Large intestine (tissue), 12 donors: ENCODE data around the gene RAB11FIP5. TPM values are rescaled to one million over a fixed set of nuclear protein-coding genes. Genes with fewer than 3 reads are reported as not detected.

ENCODE experiments used
- DNase-seq, 2 donors: peaks; one replicate each; pipeline versions ENCODE4 v3.0.0 to v3.0.0-alpha.2; 2013
- H3K27ac ChIP-seq: one replicate; pipeline ENCODE4 v1.5.1; 2013; ENCODE audit warnings: low read length
- H3K27me3 ChIP-seq: 2 replicates; pipeline ENCODE4 v1.6.1; 2013; ENCODE audit warnings: low read length; ENCODE audit not compliant: control insufficient read depth, insufficient read depth
- H3K36me3 ChIP-seq: 2 replicates; pipeline ENCODE4 v1.6.1; 2013; ENCODE audit warnings: low read length; ENCODE audit not compliant: control insufficient read depth, insufficient read depth
- H3K4me1 ChIP-seq: one replicate; pipeline ENCODE4 v1.6.1; 2013; ENCODE audit warnings: low read length; ENCODE audit not compliant: control insufficient read depth, insufficient read depth
- H3K4me3 ChIP-seq: one replicate; pipeline ENCODE4 v1.5.1; 2013; ENCODE audit warnings: low read length
- H3K9me3 ChIP-seq: one replicate; pipeline ENCODE4 v1.6.1; 2013; ENCODE audit warnings: mild to moderate bottlenecking, low read depth, low read length, moderate library complexity; ENCODE audit not compliant: control insufficient read depth
- WGBS: methylation state at CpG from one replicate; pipeline ENCODE4 v1.1.5; 2013; ENCODE audit warnings: low lambda C conversion rate; ENCODE audit not compliant: insufficient coverage; 5-methylcytosine and 5-hydroxymethylcytosine counted together
- long read RNA-seq, 11 donors: transcript quantifications; one replicate each; lab custom pipeline, GENCODE V29; 2026
- polyA plus RNA-seq: library from polyadenylated mRNA; unstranded; fragments of 120-200 nt; gene quantifications from one replicate; pipeline ENCODE4 v1.2.1, GENCODE V29; 2013

Gene RAB11FIP5
- 21.4 TPM for polyA plus RNA-seq
- long read RNA-seq, donor 1, full-length matches to known transcripts = 1 of 1 reads
- long read RNA-seq, donor 1, partial matches to known transcripts = 0 of 1 reads
- long read RNA-seq, donor 1, other reads (novel, unspliced or antisense) = 0 of 1 reads
- long read RNA-seq, donor 2, full-length matches to known transcripts = 1 of 1 reads
- long read RNA-seq, donor 2, partial matches to known transcripts = 0 of 1 reads
- long read RNA-seq, donor 2, other reads (novel, unspliced or antisense) = 0 of 1 reads
- long read RNA-seq, donor 3 = 0 reads
- long read RNA-seq, donor 4 = 0 reads
- long read RNA-seq, donor 5, partial matches to known transcripts = 0 of 1 reads
- long read RNA-seq, donor 5, other reads (novel, unspliced or antisense) = 0 of 1 reads
- long read RNA-seq, donor 6, full-length matches to known transcripts = 3 of 8 reads
- long read RNA-seq, donor 6, partial matches to known transcripts = 5 of 8 reads
- long read RNA-seq, donor 6, other reads (novel, unspliced or antisense) = 0 of 8 reads
- long read RNA-seq, donor 7, partial matches to known transcripts = 0 of 1 reads
- long read RNA-seq, donor 7, other reads (novel, unspliced or antisense) = 0 of 1 reads
- long read RNA-seq, donor 8, full-length matches to known transcripts = 2 of 2 reads
- long read RNA-seq, donor 8, partial matches to known transcripts = 0 of 2 reads
- long read RNA-seq, donor 8, other reads (novel, unspliced or antisense) = 0 of 2 reads
- long read RNA-seq, donor 9, full-length matches to known transcripts = 2 of 2 reads
- long read RNA-seq, donor 9, partial matches to known transcripts = 0 of 2 reads
- long read RNA-seq, donor 9, other reads (novel, unspliced or antisense) = 0 of 2 reads
- long read RNA-seq, donor 10, full-length matches to known transcripts = 1 of 1 reads
- long read RNA-seq, donor 10, partial matches to known transcripts = 0 of 1 reads
- long read RNA-seq, donor 10, other reads (novel, unspliced or antisense) = 0 of 1 reads
- long read RNA-seq, donor 11 = 0 reads

GRCh38 chr2:73112913-73113854 lies at the start of gene RAB11FIP5:
RAB11FIP5 (minus strand) TSS chr2:73112948; CDS start chr2:73112777, 171 bp downstream.
- no peaks in the 10 kb centered on the region for H3K27me3 ChIP-seq
- no peaks in the 10 kb centered on the region for H3K9me3 ChIP-seq
- peak; percentile 76 to 83 for DNase-seq
- peak within 1 kb of the TSS; percentile 90 for H3K27ac ChIP-seq
- H3K4me1 ChIP-seq = peaks cover 14% of the 10 kb centered on the region
- no peaks in the 10 kb centered on the region for H3K36me3 ChIP-seq
- 17% methylated on average over 2 of the region's 93 CpGs for WGBS
- H3K4me3 ChIP-seq = peak within 1 kb of the TSS; percentile 76

GRCh38 chr2:73156539-73157124 lies 43.9 kb upstream of the RAB11FIP5 start:
- H3K36me3 ChIP-seq = no peaks in the 10 kb centered on the region
- H3K4me1 ChIP-seq = no peaks in the 10 kb centered on the region
- H3K4me3 ChIP-seq = no peak overlapping the region
- peak; percentile 40 to 56 for DNase-seq
- 50% methylated on average over 3 of the region's 24 CpGs for WGBS
- no peak overlapping the region for H3K27ac ChIP-seq
- H3K9me3 ChIP-seq = no peaks in the 10 kb centered on the region
- H3K27me3 ChIP-seq = peaks cover 18% of the 10 kb centered on the region

- no peaks in the 10 kb centered on the region for H3K9me3 ChIP-seq
- no peaks in the 10 kb centered on the region for H3K27me3 ChIP-seq
- no CpG with 5 or more reads among the region's 2 CpGs for WGBS
- no peak overlapping the region for H3K4me3 ChIP-seq
- no peaks in the 10 kb centered on the region for H3K36me3 ChIP-seq
- no peaks in the 10 kb centered on the region for H3K4me1 ChIP-seq
- no peak overlapping the region for H3K27ac ChIP-seq
- no peak for DNase-seq
These were observed 30.2 kb upstream of the RAB11FIP5 start for GRCh38 chr2:73142937-73143336.

GRCh38 chr2:73141896-73142295 lies 29.1 kb upstream of the RAB11FIP5 start:
- Histone ChIP-seq H3K27ac (no peak overlapping the region), H3K4me3 (no peak overlapping the region), H3K36me3 (no peaks in the 10 kb centered on the region), H3K9me3 (no peaks in the 10 kb centered on the region), H3K27me3 (no peaks in the 10 kb centered on the region), H3K4me1 (no peaks in the 10 kb centered on the region)
- DNase-seq = no peak
- 88% methylated on average over 2 of the region's 2 CpGs for WGBS

GRCh38 chr2:73135236-73135635 lies 22.5 kb upstream of the RAB11FIP5 start:
- H3K36me3 ChIP-seq = no peaks in the 10 kb centered on the region
- no peaks in the 10 kb centered on the region for H3K4me1 ChIP-seq
- no peak overlapping the region for H3K4me3 ChIP-seq
- WGBS = 71% methylated on average over 1 of the region's 2 CpGs
- no peak for DNase-seq
- H3K9me3 ChIP-seq = no peaks in the 10 kb centered on the region
- no peak overlapping the region for H3K27ac ChIP-seq
- H3K27me3 ChIP-seq = no peaks in the 10 kb centered on the region

- WGBS = 80% methylated on average over 1 of the region's 4 CpGs
- no peak overlapping the region for H3K4me3 ChIP-seq
- no peaks in the 10 kb centered on the region for H3K9me3 ChIP-seq
- H3K36me3 ChIP-seq = no peaks in the 10 kb centered on the region
- H3K27me3 ChIP-seq = no peaks in the 10 kb centered on the region
- H3K27ac ChIP-seq = no peak overlapping the region
- DNase-seq = no peak
- no peaks in the 10 kb centered on the region for H3K4me1 ChIP-seq
These were observed 21.7 kb upstream of the RAB11FIP5 start for GRCh38 chr2:73134471-73134870.

GRCh38 chr2:73133566-73134197 lies 20.9 kb upstream of the RAB11FIP5 start:
- H3K9me3 ChIP-seq = no peaks in the 10 kb centered on the region
- no peak for DNase-seq
- H3K4me3 ChIP-seq = no peak overlapping the region
- no peak overlapping the region for H3K27ac ChIP-seq
- WGBS = no CpG with 5 or more reads among the region's 4 CpGs
- H3K36me3 ChIP-seq = no peaks in the 10 kb centered on the region
- H3K4me1 ChIP-seq = no peaks in the 10 kb centered on the region
- H3K27me3 ChIP-seq = no peaks in the 10 kb centered on the region

- WGBS = 100% methylated on average over 2 of the region's 3 CpGs
- DNase-seq = no peak
- Histone ChIP-seq H3K36me3 (no peaks in the 10 kb centered on the region), H3K9me3 (no peaks in the 10 kb centered on the region), H3K27me3 (no peaks in the 10 kb centered on the region), H3K4me1 (no peaks in the 10 kb centered on the region), H3K27ac (no peak overlapping the region), H3K4me3 (no peak overlapping the region)
These were observed 19.1 kb upstream of the RAB11FIP5 start for GRCh38 chr2:73131807-73132206.

GRCh38 chr2:73130790-73131189 lies 18.0 kb upstream of the RAB11FIP5 start:
- H3K9me3 ChIP-seq = no peaks in the 10 kb centered on the region
- H3K36me3 ChIP-seq = no peaks in the 10 kb centered on the region
- H3K27ac ChIP-seq = no peak overlapping the region
- no peaks in the 10 kb centered on the region for H3K4me1 ChIP-seq
- WGBS = 80% methylated on average over 2 of the region's 5 CpGs
- H3K4me3 ChIP-seq = no peak overlapping the region
- DNase-seq = no peak
- no peaks in the 10 kb centered on the region for H3K27me3 ChIP-seq
